Activated CD8-positive, alpha-beta T cell treated with anti-CD3 and anti-CD28 coated beads, Interleukin-2, amount 10 ng/mL, durations not matched to agents 7 days and 5 days (primary cell): Measurements from ENCODE around the gene HIPK3. TPM values are rescaled to one million over a fixed set of nuclear protein-coding genes. Genes with fewer than 3 reads are reported as not detected.
"Not testable (repeated sequence)": the region's sequence is repeated elsewhere in the genome, so short reads cannot be mapped to it uniquely, and the experiment has no call there.

ENCODE experiments used
- ATAC-seq: fragments of 150-1000 bp; cut with Tn5 transposase; one replicate; pipeline ENCODE4 v1.10.0; 2021; ENCODE audit warnings: moderate library complexity
- CTCF ChIA-PET: fragments of 350-600 bp; sonication (Branson Sonifier 250); formaldehyde crosslinking; loops from one replicate; lab custom pipeline; 2021; ENCODE audit warnings: antibody characterized with exemption; lab: Charles Lee
- POLR2A ChIA-PET: fragments of 350-600 bp; sonication (Branson Sonifier 250); formaldehyde crosslinking; loops from one replicate; lab custom pipeline; 2021; ENCODE audit warnings: antibody characterized with exemption; lab: Charles Lee
- DNase-seq: peaks from one replicate; pipeline ENCODE4 v3.0.0-alpha.2; 2020
- H3K27ac Mint-ChIP-seq: one replicate; pipeline ENCODE4 v1.8.0; 2021; ENCODE audit warnings: mild to moderate bottlenecking, mixed read lengths
- H3K27me3 Mint-ChIP-seq: one replicate; pipeline ENCODE4 v1.8.0; 2021; ENCODE audit warnings: low read depth, mixed read lengths
- H3K36me3 Mint-ChIP-seq: one replicate; pipeline ENCODE4 v1.8.0; 2021; ENCODE audit warnings: low read depth, mixed read lengths
- H3K4me1 Mint-ChIP-seq: one replicate; pipeline ENCODE4 v1.8.0; 2021; ENCODE audit warnings: low read depth, mixed read lengths
- H3K4me3 Mint-ChIP-seq: one replicate; pipeline ENCODE4 v1.8.0; 2021; ENCODE audit warnings: mild to moderate bottlenecking, mixed read lengths
- H3K9me3 Mint-ChIP-seq: one replicate; pipeline ENCODE4 v1.8.0; 2022; ENCODE audit warnings: mixed read lengths; ENCODE audit not compliant: insufficient read depth
- total RNA-seq, 2 experiments: library from RNA; stranded (reverse); gene quantifications; one replicate each; pipeline ENCODE4 v1.2.3, GENCODE V29; 2021

The HIPK3 gene
- total RNA-seq, 2 experiments from 2014 or later: 36.9 to 37.7 TPM

DNA sequence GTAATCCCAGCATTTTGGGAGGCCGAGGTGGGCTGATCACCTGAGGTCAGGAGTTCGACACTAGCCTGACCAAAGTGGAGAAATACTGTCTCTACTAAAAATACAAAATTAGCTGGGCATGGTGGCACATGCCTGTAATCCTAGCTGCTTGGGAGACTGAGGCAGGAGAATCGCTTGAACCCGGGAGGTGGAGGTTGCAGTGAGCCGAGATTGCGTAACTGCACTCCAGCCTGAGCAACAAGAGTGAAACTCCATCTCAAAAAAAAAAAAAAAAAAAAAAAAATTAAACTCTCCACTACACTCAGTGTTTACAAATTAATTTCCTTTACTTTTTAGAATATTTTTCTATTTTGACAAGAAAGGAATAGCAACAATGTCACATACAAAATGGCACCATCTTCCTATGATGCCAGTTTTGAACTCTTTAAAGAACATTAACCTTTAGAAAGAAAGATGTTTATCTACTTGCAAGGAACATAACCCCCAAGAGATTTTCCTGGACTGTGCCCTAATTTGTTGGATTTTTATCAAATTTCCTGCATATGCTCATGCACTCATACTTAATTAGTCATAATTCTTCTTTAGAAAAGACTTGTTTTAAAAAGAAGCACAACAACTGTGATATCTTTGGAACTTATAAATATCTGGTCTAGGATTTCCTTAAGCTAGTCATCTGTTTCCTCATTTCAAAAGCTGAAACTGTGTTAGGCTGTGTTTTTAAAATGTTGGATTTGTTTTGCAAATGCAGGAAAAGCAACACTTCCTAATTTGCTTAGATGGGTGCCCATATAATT is 22.6 kb upstream of the HIPK3 start:
- CTCF ChIA-PET: no interaction called here
- H3K9me3 Mint-ChIP-seq: no peaks in the 10 kb centered on the region
- no peak for DNase-seq
- no peak overlapping the region for H3K27ac Mint-ChIP-seq
- ATAC-seq: no peak
- no peaks in the 10 kb centered on the region for H3K27me3 Mint-ChIP-seq
- no peak overlapping the region for H3K4me3 Mint-ChIP-seq
- no peaks in the 10 kb centered on the region for H3K4me1 Mint-ChIP-seq
- POLR2A ChIA-PET: no interaction called here
- no peaks in the 10 kb centered on the region for H3K36me3 Mint-ChIP-seq

DNA sequence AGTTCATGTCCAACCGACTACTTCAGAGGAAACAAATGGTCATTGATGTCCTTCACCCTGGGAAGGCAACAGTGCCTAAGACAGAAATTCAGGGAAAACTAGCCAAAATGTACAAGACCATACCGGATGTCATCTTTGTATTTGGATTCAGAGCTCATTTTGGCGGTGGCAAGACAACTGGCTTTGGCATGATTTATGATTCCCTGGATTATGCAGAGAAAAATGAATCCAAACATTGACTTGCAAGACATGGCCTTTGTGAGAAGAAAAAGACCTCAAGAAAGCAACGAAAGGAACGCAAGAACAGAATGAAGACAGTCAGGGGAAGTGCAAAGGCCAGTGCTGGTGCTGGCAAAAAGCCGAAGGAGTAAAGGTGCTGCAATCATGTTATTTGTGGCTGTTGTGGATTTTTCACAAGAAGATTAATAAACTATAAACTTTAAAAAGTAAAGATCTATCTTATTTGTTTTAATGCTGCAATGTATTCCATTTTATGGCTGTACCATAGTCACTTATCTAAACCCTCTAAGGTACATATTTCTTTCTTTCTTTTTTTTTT is 20.1 kb upstream of the HIPK3 start:
- Mint-ChIP-seq H3K4me1 (no peaks in the 10 kb centered on the region), H3K27me3 (no peaks in the 10 kb centered on the region), H3K36me3 (no peaks in the 10 kb centered on the region), H3K9me3 (no peaks in the 10 kb centered on the region), H3K27ac (no peak overlapping the region), H3K4me3 (no peak overlapping the region)
- ATAC-seq (no peak), DNase-seq (no peak)
- ChIA-PET CTCF (no interaction called here), POLR2A (no interaction called here)

DNA sequence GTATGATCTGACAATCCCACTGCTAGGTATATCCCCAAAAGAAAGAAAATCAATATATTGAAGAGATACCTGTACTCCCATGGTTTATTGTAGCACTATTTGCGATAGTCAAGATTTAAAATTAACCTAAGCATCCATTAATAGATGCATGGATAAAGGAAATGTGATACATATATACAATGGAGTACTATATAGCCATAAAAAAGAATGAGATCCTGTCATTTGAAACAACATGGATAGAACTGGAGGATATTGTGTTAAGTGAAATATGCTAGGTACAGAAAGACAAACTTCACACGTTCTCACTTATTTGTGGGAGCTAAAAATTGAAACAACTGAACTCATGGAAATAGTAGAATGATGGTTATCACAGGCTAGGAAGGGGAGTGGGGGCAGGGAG is 14.6 kb upstream of the HIPK3 start:
- Mint-ChIP-seq H3K4me3 (no peak overlapping the region), H3K4me1 (no peaks in the 10 kb centered on the region), H3K27me3 (peaks cover 6% of the 10 kb centered on the region), H3K9me3 (no peaks in the 10 kb centered on the region), H3K27ac (no peak overlapping the region), H3K36me3 (no peaks in the 10 kb centered on the region)
- CTCF ChIA-PET: no interaction called here
- POLR2A ChIA-PET: no interaction called here
- ATAC-seq: no peak
- DNase-seq: no peak

DNA sequence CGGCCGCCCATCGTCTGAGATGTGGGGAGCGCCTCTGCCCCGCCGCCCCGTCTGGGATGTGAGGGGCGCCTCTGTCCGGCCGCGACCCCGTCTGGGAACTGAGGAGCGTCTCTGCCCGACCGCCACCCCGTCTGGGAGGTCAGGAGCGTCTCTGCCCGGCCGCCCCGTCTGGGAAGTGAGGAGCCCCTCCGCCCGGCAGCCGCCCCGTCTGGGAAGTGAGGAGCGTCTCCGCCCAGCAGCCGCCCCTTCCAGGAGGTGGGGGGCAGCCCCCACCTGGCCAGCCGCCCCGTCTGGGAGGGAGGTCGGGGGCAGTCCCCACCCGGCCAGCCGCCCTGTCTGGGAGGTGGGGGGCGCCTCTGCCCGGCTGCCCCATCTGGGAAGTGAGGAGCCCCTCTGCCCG is 13.5 kb upstream of the HIPK3 start:
- H3K27me3 Mint-ChIP-seq: peaks cover 10% of the 10 kb centered on the region
- DNase-seq, H3K4me1 Mint-ChIP-seq, POLR2A ChIA-PET, ATAC-seq, H3K27ac Mint-ChIP-seq, H3K9me3 Mint-ChIP-seq, H3K4me3 Mint-ChIP-seq, CTCF ChIA-PET, H3K36me3 Mint-ChIP-seq: not testable (repeated sequence)

DNA sequence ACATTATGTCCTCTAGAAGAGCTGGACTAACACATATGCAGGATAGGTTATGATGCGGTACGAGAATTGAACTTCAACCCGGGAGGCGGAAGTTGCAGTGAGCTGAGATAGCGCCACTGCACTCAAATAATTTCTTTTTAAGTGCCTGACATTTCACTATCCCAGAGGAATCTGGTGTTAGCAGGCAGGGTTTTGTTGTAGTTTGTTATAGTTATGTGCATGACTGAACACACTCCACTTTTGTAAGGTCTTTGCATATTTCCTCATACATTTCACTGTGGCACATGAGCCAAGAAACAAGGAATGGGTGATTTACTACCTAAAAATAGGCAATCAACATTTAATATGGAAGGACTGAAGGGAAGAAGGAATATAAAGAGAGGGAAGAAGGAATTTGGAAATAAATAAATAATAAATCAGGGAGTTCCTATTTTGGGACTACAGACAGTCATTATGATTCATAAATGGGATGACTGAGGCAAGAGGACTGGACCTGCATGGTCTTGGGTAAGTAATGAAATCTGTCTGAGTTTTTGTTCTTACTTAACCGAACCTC is 8.7 kb upstream of the HIPK3 start:
- POLR2A ChIA-PET: no interaction called here
- CTCF ChIA-PET: no interaction called here

DNA sequence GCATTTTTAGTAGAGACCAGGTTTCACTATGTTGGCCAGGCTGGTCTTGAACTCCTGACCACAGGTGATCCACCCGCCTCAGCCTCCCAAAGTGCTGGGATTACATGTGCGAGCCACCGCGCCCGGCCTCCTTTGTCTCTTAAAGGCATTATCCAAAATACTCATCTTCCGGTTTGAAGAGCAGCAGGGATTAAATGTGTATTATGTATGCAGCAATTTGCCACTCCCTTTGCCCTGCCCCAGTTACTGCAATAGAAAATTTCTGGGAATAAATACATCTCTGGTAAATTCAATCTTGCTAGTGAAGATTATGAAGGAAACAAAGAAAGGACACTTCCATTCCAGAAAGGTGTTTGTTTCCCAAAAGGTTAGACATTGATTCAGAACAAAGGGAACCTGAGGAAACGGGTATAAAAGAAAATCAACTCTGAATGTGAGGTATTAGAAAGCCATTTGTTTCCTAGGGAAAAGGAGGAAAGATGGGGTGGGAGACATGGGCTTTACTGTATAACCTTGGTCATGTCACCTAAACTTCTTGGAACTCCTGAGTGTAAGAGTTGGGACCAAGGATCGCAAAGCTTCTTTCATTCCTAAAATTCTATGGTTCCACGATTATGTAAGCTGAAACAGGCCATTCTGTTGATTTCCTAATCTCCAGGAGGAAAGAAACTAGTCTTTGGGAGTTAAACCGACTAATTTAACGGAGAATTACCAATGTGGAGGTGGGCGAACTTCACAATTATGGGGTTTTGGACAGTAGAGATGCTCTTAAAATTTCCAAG is 959 bp upstream of the HIPK3 start:
- H3K27ac Mint-ChIP-seq: peak overlapping the region; percentile 98
- peak overlapping the region; percentile 86 for H3K4me3 Mint-ChIP-seq
- no peaks in the 10 kb centered on the region for H3K27me3 Mint-ChIP-seq
- ATAC-seq: no peak
- H3K36me3 Mint-ChIP-seq: peaks cover 4% of the 10 kb centered on the region
- no peaks in the 10 kb centered on the region for H3K9me3 Mint-ChIP-seq
- no peak for DNase-seq
- peaks cover 24% of the 10 kb centered on the region for H3K4me1 Mint-ChIP-seq
- ChIA-PET CTCF (no interaction called here), POLR2A (no interaction called here)

More for the DNA sequence above, 8.7 kb upstream of the HIPK3 start:
- ATAC-seq (no peak), DNase-seq (no peak)
- Mint-ChIP-seq H3K4me1 (no peaks in the 10 kb centered on the region), H3K9me3 (no peaks in the 10 kb centered on the region), H3K27me3 (peaks cover 13% of the 10 kb centered on the region), H3K4me3 (no peak overlapping the region), H3K27ac (no peak overlapping the region), H3K36me3 (no peaks in the 10 kb centered on the region)

DNA sequence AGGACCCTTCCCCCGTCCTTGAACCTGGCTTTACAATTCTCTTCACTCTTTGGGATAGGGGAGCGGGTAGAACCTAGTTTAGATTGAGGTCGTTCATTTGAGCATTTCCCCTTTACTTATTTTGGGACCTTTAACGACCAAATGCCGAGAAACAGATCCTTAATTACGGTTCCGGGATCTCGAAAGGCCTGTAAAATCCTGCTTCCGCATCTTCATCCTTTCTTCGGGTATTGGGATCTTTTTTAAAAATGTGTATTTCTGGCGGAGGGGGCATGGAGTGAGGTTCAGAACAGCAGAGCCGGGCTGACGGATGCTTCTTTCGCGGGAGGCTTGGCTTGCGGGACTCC is 395 bp upstream of the HIPK3 start:
- Mint-ChIP-seq H3K27ac (peak overlapping the region; percentile 98), H3K27me3 (no peaks in the 10 kb centered on the region), H3K36me3 (peaks cover 7% of the 10 kb centered on the region), H3K4me3 (peak overlapping the region; percentile 86), H3K9me3 (no peaks in the 10 kb centered on the region), H3K4me1 (peaks cover 25% of the 10 kb centered on the region)
- DNase-seq (no peak), ATAC-seq (no peak)
- CTCF ChIA-PET: no interaction called here
- POLR2A ChIA-PET: interaction anchor here (1.6 kb wide), 1 partner anchor 95 kb away, joined by 4 read pairs; the partner anchor contains the start of gene CSTF3

DNA sequence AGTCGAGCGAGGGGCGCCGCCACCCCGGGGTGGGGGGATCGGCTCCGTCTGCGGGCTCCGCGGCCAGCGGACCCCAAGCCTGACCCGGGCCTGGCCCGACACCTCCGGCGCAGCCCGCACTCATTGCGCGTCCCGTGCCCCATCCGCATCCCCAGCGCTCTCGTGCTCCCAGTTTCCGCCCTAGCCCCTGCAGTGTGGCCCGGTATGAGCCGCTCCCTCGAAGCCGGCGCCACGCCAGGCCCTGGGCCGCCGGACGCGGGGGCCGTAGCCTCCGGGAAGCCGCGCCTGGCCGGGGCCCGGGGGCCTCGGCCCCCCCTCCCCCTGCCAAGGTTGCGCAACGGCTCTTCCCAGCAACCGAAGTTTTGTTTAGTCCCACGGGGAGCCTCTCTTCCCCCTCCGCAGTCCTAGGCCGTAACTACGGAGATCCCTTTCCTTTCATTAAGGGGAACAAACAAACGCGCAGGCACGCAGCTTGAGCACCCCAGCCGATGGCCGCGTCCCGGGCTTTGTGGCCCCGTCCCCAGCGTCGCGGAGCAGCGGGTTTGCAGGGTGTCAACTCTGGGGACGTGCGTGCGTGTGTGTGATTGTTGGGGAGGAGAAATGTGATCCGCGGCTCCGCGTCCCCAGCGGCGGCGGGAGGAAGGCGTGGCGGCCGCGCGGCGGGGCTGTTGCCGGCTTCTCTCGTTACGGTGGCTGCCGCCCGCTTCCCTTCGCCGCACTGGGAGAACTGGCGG is 883 bp downstream of the HIPK3 start:
- Mint-ChIP-seq H3K4me3 (peak overlapping the region; percentile 90), H3K9me3 (no peaks in the 10 kb centered on the region), H3K27ac (peak overlapping the region; percentile 96), H3K4me1 (peaks cover 29% of the 10 kb centered on the region), H3K27me3 (no peaks in the 10 kb centered on the region), H3K36me3 (peaks cover 7% of the 10 kb centered on the region)
- ChIA-PET POLR2A (interaction anchor here (1.6 kb wide), 2 partner anchors 96 to 98 kb away, joined by 4 read pairs; partner anchors contain the start of gene CSTF3), CTCF (interaction anchor here (0.8 to 0.9 kb wide), 2 partner anchors 52 to 98 kb away, joined by 3 to 4 read pairs; no protein-coding TSS in a partner anchor)
- DNase-seq: peak; percentile 77
- peak; percentile 58 for ATAC-seq

DNA sequence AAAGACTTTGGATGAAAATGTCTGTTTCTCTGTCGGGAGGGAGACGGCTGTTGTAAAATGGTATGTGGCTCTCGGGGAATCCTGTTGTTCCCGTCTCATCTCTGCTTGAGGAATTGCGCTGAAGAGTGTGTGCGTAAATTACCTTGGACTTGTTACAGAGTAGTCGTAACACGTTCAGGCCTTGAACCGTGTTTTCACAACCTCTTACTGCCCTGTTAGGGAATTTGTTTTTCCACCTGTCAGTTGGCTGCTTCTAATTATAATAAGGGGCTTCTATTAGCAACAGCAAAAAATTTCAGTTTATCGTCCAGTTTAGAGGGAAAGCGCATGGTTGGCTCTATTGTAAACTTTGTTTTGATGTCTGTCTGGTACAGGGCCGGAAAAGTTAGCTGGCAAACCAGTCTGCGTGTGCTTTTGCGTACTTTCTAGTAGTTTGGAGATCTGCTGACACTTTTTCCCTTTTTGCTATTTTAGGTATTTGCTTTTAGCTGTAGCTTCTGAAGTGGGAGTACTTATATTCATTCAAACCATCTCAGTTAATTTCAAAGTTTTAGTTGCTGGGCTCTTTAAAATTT is 1.5 kb downstream of the HIPK3 start:
- POLR2A ChIA-PET: interaction anchor here (0.8 to 1.6 kb wide), 3 partner anchors 97 to 464 kb away, joined by 3 to 4 read pairs (median 4); partner anchors contain the start of gene CSTF3
- peaks cover 29% of the 10 kb centered on the region for H3K4me1 Mint-ChIP-seq

DNA sequence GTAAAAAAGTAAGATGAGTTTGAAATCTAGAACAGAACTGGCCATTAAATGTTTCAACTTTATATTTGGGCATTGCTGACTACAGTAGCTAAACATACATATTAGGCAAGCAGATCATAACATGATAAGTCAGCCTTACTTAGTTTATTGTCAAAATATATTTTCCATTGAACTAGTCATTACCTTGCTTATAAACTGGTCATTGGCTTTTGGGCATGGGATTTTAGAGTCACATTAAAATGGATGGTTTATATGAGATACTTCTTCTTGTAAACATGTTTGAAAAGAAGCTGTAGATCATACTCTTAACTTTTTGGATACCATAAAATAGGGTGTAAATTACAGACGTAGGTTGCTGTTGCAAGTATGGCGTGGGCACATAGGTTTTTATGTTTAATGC is 2.7 kb downstream of the HIPK3 start:
- H3K27me3 Mint-ChIP-seq: no peaks in the 10 kb centered on the region
- ATAC-seq (no peak), DNase-seq (no peak)
- H3K9me3 Mint-ChIP-seq: no peaks in the 10 kb centered on the region
- no peak overlapping the region for H3K27ac Mint-ChIP-seq
- H3K4me1 Mint-ChIP-seq: peaks cover 29% of the 10 kb centered on the region
- peak overlapping the region; percentile 90 for H3K4me3 Mint-ChIP-seq
- POLR2A ChIA-PET: interaction anchor here (1.5 kb wide), 1 partner anchor 99 kb away, joined by 4 read pairs; the partner anchor contains the start of gene CSTF3
- H3K36me3 Mint-ChIP-seq: peaks cover 7% of the 10 kb centered on the region
- CTCF ChIA-PET: interaction anchor here (1.3 kb wide), 1 partner anchor 14 kb away, joined by 4 read pairs; no protein-coding TSS in a partner anchor

More for the DNA sequence above, 1.5 kb downstream of the HIPK3 start:
- peak overlapping the region; percentile 90 for H3K4me3 Mint-ChIP-seq
- peaks cover 7% of the 10 kb centered on the region for H3K36me3 Mint-ChIP-seq
- DNase-seq (no peak), ATAC-seq (peak; percentile 2)
- no peaks in the 10 kb centered on the region for H3K9me3 Mint-ChIP-seq
- no peaks in the 10 kb centered on the region for H3K27me3 Mint-ChIP-seq
- CTCF ChIA-PET: interaction anchor here (0.8 to 1.3 kb wide), 3 partner anchors 16 to 98 kb away, joined by 3 to 4 read pairs (median 4); no protein-coding TSS in a partner anchor
- H3K27ac Mint-ChIP-seq: peak overlapping the region; percentile 96
